ENCODE data around the gene LDB2.
A peak's percentile ranks its signal among the peaks of the same experiment; 100 is the strongest.

Gene LDB2

GRCh38 chr4:16801356-16801755, 97.1 kb downstream of the LDB2 start:
- DNase-seq, result no peak

GRCh38 chr4:16794816-16795445, 103.5 kb downstream of the LDB2 start:
- DNase-seq, result peak; percentile 21 to 24

- DNase-seq, result no peak
These were observed 107.0 kb downstream of the LDB2 start for GRCh38 chr4:16791460-16791859.

- DNase-seq, result no peak
These were observed 107.9 kb downstream of the LDB2 start for GRCh38 chr4:16790508-16790907.

GRCh38 chr4:16788868-16789267, 109.6 kb downstream of the LDB2 start:
- DNase-seq, result no peak

GRCh38 chr4:16785793-16786527, 112.5 kb downstream of the LDB2 start:
- DNase-seq, result no peak

- no peak for DNase-seq
These were observed 115.3 kb downstream of the LDB2 start for GRCh38 chr4:16783119-16783518.

- DNase-seq, result no peak
These were observed 119.3 kb downstream of the LDB2 start for GRCh38 chr4:16779028-16779675.

GRCh38 chr4:16777726-16778125, 120.7 kb downstream of the LDB2 start:
- DNase-seq, result no peak

- DNase-seq, result no peak
These were observed 122.9 kb downstream of the LDB2 start for GRCh38 chr4:16775411-16776154.

GRCh38 chr4:16772366-16772850, 126.0 kb downstream of the LDB2 start:
- DNase-seq, result no peak

- DNase-seq, result no peak
These were observed 127.6 kb downstream of the LDB2 start for GRCh38 chr4:16770710-16771285.

GRCh38 chr4:16767861-16768260, 130.6 kb downstream of the LDB2 start:
- DNase-seq, result no peak

GRCh38 chr4:16767251-16767650, 131.2 kb downstream of the LDB2 start:
- DNase-seq, result no peak

GRCh38 chr4:16765546-16765945, 132.9 kb downstream of the LDB2 start:
- no peak for DNase-seq

- DNase-seq, result no peak
These were observed 133.8 kb downstream of the LDB2 start for GRCh38 chr4:16764622-16765021.

GRCh38 chr4:16760617-16761363, 137.7 kb downstream of the LDB2 start:
- no peak for DNase-seq

GRCh38 chr4:16759931-16760582, 138.4 kb downstream of the LDB2 start:
- DNase-seq, result no peak

- DNase-seq, result no peak
These were observed 139.6 kb downstream of the LDB2 start for GRCh38 chr4:16758816-16759215.

GRCh38 chr4:16758255-16758654, 140.2 kb downstream of the LDB2 start:
- no peak for DNase-seq

- peak in 1 of 2 donors; percentile 17 for DNase-seq
These were observed 141.3 kb downstream of the LDB2 start for GRCh38 chr4:16757080-16757521.

Measured in hippocampal formation (tissue), 2 donors.